CD14-positive monocyte (primary cell): ENCODE measurements around the gene PLK1. TPM values are rescaled to one million over a fixed set of nuclear protein-coding genes. Genes with fewer than 3 reads are reported as not detected.
"Not testable (repeated sequence)": the region's sequence is repeated elsewhere in the genome, so short reads cannot be mapped to it uniquely, and the experiment has no call there.

Experiments used
- DNase-seq, 3 donors: peaks; one replicate each; pipeline ENCODE4 v3.0.0-alpha.2; 2011 to 2022
- H2AFZ ChIP-seq: 2 replicates; pipeline ENCODE4 v1.6.0; 2012; ENCODE audit warnings: mild to moderate bottlenecking, low read depth, low read length, inconsistent platforms; ENCODE audit not compliant: insufficient read depth, poor library complexity, severe bottlenecking
- H3K27ac ChIP-seq, 2 donors: 1 replicate in 1 of 2; 2 replicates in 1 of 2; pipeline ENCODE4 v1.5.1; 2012 to 2013; ENCODE audit warnings: low read length in 2 of 2, control low read depth in 1 of 2, inconsistent platforms in 1 of 2, low read depth in 1 of 2, mild to moderate bottlenecking in 1 of 2
- H3K27me3 ChIP-seq, 2 donors: one replicate each; pipeline versions ENCODE4 v1.6.0 to v1.6.1; 2011 to 2013; ENCODE audit warnings: low read length in 2 of 2; ENCODE audit not compliant: control insufficient read depth in 2 of 2, insufficient read depth in 2 of 2
- H3K36me3 ChIP-seq, 2 donors: replicated peaks in 1 of 2; 1 replicate in 1 of 2; 2 replicates in 1 of 2; pipeline versions ENCODE4 v1.5.1 to v1.6.1; 2012 to 2013; ENCODE audit warnings: low read length in 2 of 2, control low read depth in 1 of 2, inconsistent platforms in 1 of 2, mild to moderate bottlenecking in 1 of 2; ENCODE audit not compliant: insufficient read depth in 2 of 2, control insufficient read depth in 1 of 2
- H3K4me1 ChIP-seq, 2 donors: 1 replicate in 1 of 2; 2 replicates in 1 of 2; pipeline versions ENCODE4 v1.5.1 to v1.6.1; 2012 to 2013; ENCODE audit warnings: low read length in 2 of 2, control low read depth in 1 of 2, inconsistent platforms in 1 of 2, mild to moderate bottlenecking in 1 of 2, moderate library complexity in 1 of 2; ENCODE audit not compliant: insufficient read depth in 2 of 2, control insufficient read depth in 1 of 2
- H3K4me2 ChIP-seq: replicated peaks from 2 replicates; pipeline ENCODE3; 2012; ENCODE audit warnings: low read length, moderate library complexity, mild to moderate bottlenecking; ENCODE audit not compliant: poor library complexity, severe bottlenecking; ENCODE audit errors: extremely low read depth
- H3K4me3 ChIP-seq, 3 experiments: fragments of 200-600 bp in 1 of 3; sonication (generic) in 1 of 3; replicated peaks in 1 of 3; 1 replicate in 2 of 3; 2 replicates in 1 of 3; pipeline ENCODE4 v1.5.1; 2011 to 2013; ENCODE audit warnings: low read length in 3 of 3, mild to moderate bottlenecking in 3 of 3, control low read depth in 2 of 3, low read depth in 2 of 3, inconsistent platforms in 1 of 3, moderate library complexity in 1 of 3
- H3K79me2 ChIP-seq: 2 replicates; pipeline ENCODE4 v1.6.0; 2012; ENCODE audit warnings: mild to moderate bottlenecking, control low read depth, inconsistent platforms, low read length, moderate library complexity; ENCODE audit not compliant: insufficient read depth
- H3K9ac ChIP-seq: 2 replicates; pipeline ENCODE4 v1.6.0; 2017; ENCODE audit warnings: low read length, mild to moderate bottlenecking; ENCODE audit not compliant: insufficient read depth, poor library complexity, severe bottlenecking
- H3K9me3 ChIP-seq, 2 donors: replicated peaks in 1 of 2; 1 replicate in 1 of 2; 2 replicates in 1 of 2; pipeline versions ENCODE4 v1.5.1 to v1.6.1; 2012 to 2013; ENCODE audit warnings: low read length in 2 of 2, control low read depth in 1 of 2; ENCODE audit not compliant: control insufficient read depth in 1 of 2, insufficient read depth in 1 of 2
- H4K20me1 ChIP-seq: 2 replicates; pipeline ENCODE4 v1.6.0; 2012; ENCODE audit warnings: mild to moderate bottlenecking, low read length, control low read depth, moderate library complexity; ENCODE audit not compliant: insufficient read depth
- H3K27ac Mint-ChIP-seq, 7 donors: one replicate each; pipeline ENCODE4 v1.8.0; 2020; ENCODE audit warnings: mild to moderate bottlenecking in 7 of 7, mixed read lengths in 7 of 7, moderate library complexity in 6 of 7, inconsistent platforms in 2 of 7
- H3K27me3 Mint-ChIP-seq, 3 donors: one replicate each; pipeline ENCODE4 v1.8.0; 2021 to 2022; ENCODE audit warnings: low read depth in 3 of 3, mild to moderate bottlenecking in 3 of 3, mixed read lengths in 3 of 3, moderate library complexity in 3 of 3, inconsistent platforms in 1 of 3
- H3K36me3 Mint-ChIP-seq, 2 donors: one replicate each; pipeline ENCODE4 v1.8.0; 2020; ENCODE audit warnings: mixed read lengths in 2 of 2, inconsistent platforms in 1 of 2, mild to moderate bottlenecking in 1 of 2
- H3K4me1 Mint-ChIP-seq: one replicate; pipeline ENCODE4 v1.8.0; 2020; ENCODE audit warnings: mild to moderate bottlenecking, mixed read lengths
- H3K4me3 Mint-ChIP-seq, 2 donors: one replicate each; pipeline ENCODE4 v1.8.0; 2020; ENCODE audit warnings: mild to moderate bottlenecking in 2 of 2, mixed read lengths in 2 of 2, moderate library complexity in 1 of 2
- H3K9me3 Mint-ChIP-seq, 7 donors: one replicate each; pipeline ENCODE4 v1.8.0; 2020 to 2022; ENCODE audit warnings: mixed read lengths in 7 of 7, mild to moderate bottlenecking in 6 of 7, moderate library complexity in 6 of 7, inconsistent platforms in 2 of 7
- WGBS: methylation state at CpG from one replicate; pipeline ENCODE4 v1.1.5; 2013; ENCODE audit warnings: missing lambda C conversion rate; ENCODE audit not compliant: insufficient coverage; 5-methylcytosine and 5-hydroxymethylcytosine counted together
- intact Hi-C, 2 donors: fragments of 100-400 bp; cut with micrococcal nuclease; formaldehyde crosslinking; loops; one replicate each; pipeline versions ENCODE4 v1.15.0 to v1.15.1; 2023
- polyA plus RNA-seq, 3 donors: library from polyadenylated mRNA; depleted of rRNA in 1 of 3; unstranded in 2 of 3; stranded (reverse) in 1 of 3; fragments of 300-500 nt in 2 of 3; fragments of >200 nt in 1 of 3; fragmentation: Illumina TruSeq in 2 of 3; gene quantifications; 1 replicate in 2 of 3; 2 replicates in 1 of 3; pipeline ENCODE4 v1.2.3, GENCODE V29; 2012 to 2021
- TF ChIP-seq, protein P1 (sequence below): fragments of 200-600 bp; IDR thresholded peaks from one replicate; pipeline ENCODE4 v1.8.0; 2022; ENCODE audit warnings: antibody characterized with exemption, mild to moderate bottlenecking

PLK1 gene
- polyA plus RNA-seq, 3 donors, result 3.5 TPM; not detected in 2

DNA sequence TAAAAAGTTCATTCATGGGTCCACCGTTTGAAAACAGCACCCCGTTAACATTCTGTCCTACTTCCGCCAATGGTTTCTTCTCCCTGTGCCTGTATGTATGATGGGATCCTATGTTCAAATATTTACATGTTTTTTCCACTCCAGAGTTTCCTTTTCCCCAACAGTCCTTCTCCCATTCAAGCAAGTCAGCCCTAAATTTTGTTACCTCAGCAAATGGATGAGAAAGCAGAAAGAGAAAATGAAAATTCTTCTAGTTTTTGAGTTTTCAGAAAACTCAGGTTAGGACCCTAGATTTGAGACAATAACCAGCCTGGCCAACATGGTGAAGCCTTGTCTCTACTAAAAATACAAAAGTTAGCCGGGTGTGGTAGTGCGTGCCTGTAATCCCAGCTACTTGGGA, 37.8 kb downstream of the PLK1 start:
- Histone ChIP-seq H3K27ac (no peak overlapping the region), H3K27me3 (peaks cover 21 to 49% of the 10 kb centered on the region in 2 donors), H3K79me2 (no peaks in the 10 kb centered on the region), H3K36me3 (no peaks in the 10 kb centered on the region), H3K4me1 (no peaks in the 10 kb centered on the region), H3K4me3 (no peak overlapping the region), H3K9ac (no peak overlapping the region), H4K20me1 (no peaks in the 10 kb centered on the region), H3K9me3 (no peaks in the 10 kb centered on the region), H2AFZ (no peak overlapping the region), H3K4me2 (no peak overlapping the region)
- WGBS, result 100% methylated on average over 2 of the region's 5 CpGs
- Mint-ChIP-seq H3K27me3 (peaks cover 44 to 55% (median 54%) of the 10 kb centered on the region in 3 donors), H3K9me3 (peaks cover 0 to 9% (median 0%) of the 10 kb centered on the region in 7 donors), H3K27ac (no peak overlapping the region), H3K4me3 (no peak overlapping the region), H3K4me1 (peaks cover 2% of the 10 kb centered on the region), H3K36me3 (no peaks in the 10 kb centered on the region)
- intact Hi-C loops, result no loop called here
- TF ChIP-seq, protein P1, sequence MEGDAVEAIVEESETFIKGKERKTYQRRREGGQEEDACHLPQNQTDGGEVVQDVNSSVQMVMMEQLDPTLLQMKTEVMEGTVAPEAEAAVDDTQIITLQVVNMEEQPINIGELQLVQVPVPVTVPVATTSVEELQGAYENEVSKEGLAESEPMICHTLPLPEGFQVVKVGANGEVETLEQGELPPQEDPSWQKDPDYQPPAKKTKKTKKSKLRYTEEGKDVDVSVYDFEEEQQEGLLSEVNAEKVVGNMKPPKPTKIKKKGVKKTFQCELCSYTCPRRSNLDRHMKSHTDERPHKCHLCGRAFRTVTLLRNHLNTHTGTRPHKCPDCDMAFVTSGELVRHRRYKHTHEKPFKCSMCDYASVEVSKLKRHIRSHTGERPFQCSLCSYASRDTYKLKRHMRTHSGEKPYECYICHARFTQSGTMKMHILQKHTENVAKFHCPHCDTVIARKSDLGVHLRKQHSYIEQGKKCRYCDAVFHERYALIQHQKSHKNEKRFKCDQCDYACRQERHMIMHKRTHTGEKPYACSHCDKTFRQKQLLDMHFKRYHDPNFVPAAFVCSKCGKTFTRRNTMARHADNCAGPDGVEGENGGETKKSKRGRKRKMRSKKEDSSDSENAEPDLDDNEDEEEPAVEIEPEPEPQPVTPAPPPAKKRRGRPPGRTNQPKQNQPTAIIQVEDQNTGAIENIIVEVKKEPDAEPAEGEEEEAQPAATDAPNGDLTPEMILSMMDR, result no peak
- DNase-seq, result no peak

DNA sequence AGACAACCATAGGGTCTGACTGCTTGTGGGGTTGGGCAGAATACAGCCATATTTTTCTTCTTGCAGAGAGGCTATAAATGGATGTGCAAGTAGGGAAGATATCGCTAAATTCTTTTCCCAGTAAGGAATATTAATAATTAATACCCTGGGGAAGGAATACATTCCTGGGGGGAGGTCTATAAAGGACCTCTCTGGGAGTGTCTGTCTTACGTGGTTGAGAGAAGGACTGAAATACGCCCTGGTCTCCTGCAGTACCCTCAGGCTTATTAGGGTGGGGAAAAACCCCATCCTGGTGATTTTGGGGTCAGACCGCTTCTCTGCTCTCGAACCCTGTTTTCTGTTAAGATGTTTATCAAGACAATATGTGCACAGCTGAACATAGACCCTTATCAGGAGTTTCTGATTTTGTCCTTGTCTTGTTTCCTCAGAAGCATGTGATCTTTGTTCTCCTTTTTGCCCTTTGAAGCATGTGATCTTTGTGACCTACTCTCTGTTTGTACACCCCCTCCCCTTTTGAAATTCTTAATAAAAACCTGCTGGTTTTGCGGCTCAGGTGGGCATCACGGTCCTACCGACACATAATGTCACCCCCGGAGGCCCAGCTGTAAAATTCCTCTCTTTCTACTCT, 44.0 kb downstream of the PLK1 start:
- H3K9ac ChIP-seq, H3K4me1 Mint-ChIP-seq, H3K4me2 ChIP-seq, H2AFZ ChIP-seq, H4K20me1 ChIP-seq, H3K27me3 ChIP-seq, H3K36me3 ChIP-seq, H3K27ac ChIP-seq, H3K79me2 ChIP-seq, H3K4me3 ChIP-seq, intact Hi-C loops, H3K36me3 Mint-ChIP-seq, H3K4me3 Mint-ChIP-seq, H3K27ac Mint-ChIP-seq, H3K4me1 ChIP-seq, DNase-seq: not testable (repeated sequence)
- peaks cover 10 to 13% of the 10 kb centered on the region in 2 donors for H3K9me3 ChIP-seq
- Mint-ChIP-seq H3K27me3 (peaks cover 4 to 10% (median 7%) of the 10 kb centered on the region in 3 donors), H3K9me3 (peaks cover 6 to 21% (median 17%) of the 10 kb centered on the region in 7 donors)
- WGBS, result 100% methylated on average over 4 of the region's 9 CpGs
